Activated B cell treated with CpG ODN at 0.5 μM for 24 hours (primary cell): ENCODE results near the gene BMP10. TPM values are rescaled to one million over a fixed set of nuclear protein-coding genes. Genes with fewer than 3 reads are reported as not detected.

Source experiments
- ATAC-seq: fragments of 200-7000 bp; cut with Tn5 transposase; one replicate; pipeline ENCODE4 v1.10.0; 2021; ENCODE audit warnings: low read depth, mild to moderate bottlenecking, moderate library complexity
- CTCF ChIA-PET: fragments of 350-600 bp; sonication (Branson Sonifier 250); formaldehyde crosslinking; loops from one replicate; lab custom pipeline; 2021; ENCODE audit warnings: antibody characterized with exemption; lab: Charles Lee
- POLR2A ChIA-PET: fragments of 350-600 bp; sonication (Branson Sonifier 250); formaldehyde crosslinking; loops from one replicate; lab custom pipeline; 2021; ENCODE audit warnings: antibody characterized with exemption; lab: Charles Lee
- DNase-seq: peaks from one replicate; pipeline ENCODE4 v3.0.0; 2022
- H3K27ac Mint-ChIP-seq: one replicate; pipeline ENCODE4 v1.8.0; 2020; ENCODE audit warnings: mixed read lengths
- H3K27me3 Mint-ChIP-seq: one replicate; pipeline ENCODE4 v1.8.0; 2021; ENCODE audit warnings: mixed read lengths
- H3K36me3 Mint-ChIP-seq: one replicate; pipeline ENCODE4 v1.8.0; 2021; ENCODE audit warnings: low read depth, mixed read lengths
- H3K4me1 Mint-ChIP-seq: one replicate; pipeline ENCODE4 v1.8.0; 2021; ENCODE audit warnings: mixed read lengths
- H3K4me3 Mint-ChIP-seq: one replicate; pipeline ENCODE4 v1.8.0; 2020; ENCODE audit warnings: mild to moderate bottlenecking, mixed read lengths
- H3K9me3 Mint-ChIP-seq: one replicate; pipeline ENCODE4 v1.8.0; 2020; ENCODE audit warnings: mixed read lengths
- CTCF ChIP-seq: fragments of 200-600 bp; IDR thresholded peaks from one replicate; pipeline ENCODE4 v1.8.0; 2022; ENCODE audit warnings: antibody characterized with exemption, mild to moderate bottlenecking
- intact Hi-C: fragments of 100-400 bp; cut with micrococcal nuclease; formaldehyde crosslinking; loops from one replicate; pipeline ENCODE4 v1.15.1; 2024
- total RNA-seq: library from RNA; stranded (reverse); gene quantifications from 2 replicates; pipeline ENCODE4 v1.2.3, GENCODE V29; 2022

The BMP10 gene
- total RNA-seq, 1 donor from 2014 or later: not detected

GRCh38 chr2:68885811-68886075 is 14.5 kb upstream of the BMP10 start:
- Mint-ChIP-seq H3K36me3 (no peaks in the 10 kb centered on the region), H3K4me3 (no peak overlapping the region), H3K9me3 (no peaks in the 10 kb centered on the region), H3K4me1 (peaks cover 4% of the 10 kb centered on the region), H3K27me3 (no peaks in the 10 kb centered on the region), H3K27ac (no peak overlapping the region)
- ChIA-PET POLR2A (no interaction called here), CTCF (no interaction called here)
- TF ChIP-seq CTCF: no peak
- ATAC-seq (no peak), DNase-seq (no peak)
- intact Hi-C loops: no loop called here

GRCh38 chr2:68885074-68885810 is 14.0 kb upstream of the BMP10 start:
- no peak for TF ChIP-seq CTCF
- Mint-ChIP-seq H3K27ac (peak overlapping the region; percentile 8), H3K4me3 (no peak overlapping the region), H3K9me3 (no peaks in the 10 kb centered on the region), H3K27me3 (no peaks in the 10 kb centered on the region), H3K4me1 (peaks cover 4% of the 10 kb centered on the region), H3K36me3 (no peaks in the 10 kb centered on the region)
- POLR2A ChIA-PET: interaction anchor here (0.8 kb wide), 1 partner anchor 27 kb away, joined by 3 read pairs; no protein-coding TSS in a partner anchor
- DNase-seq: no peak
- no peak for ATAC-seq
- CTCF ChIA-PET: no interaction called here
- intact Hi-C loops: no loop called here

GRCh38 chr2:68880213-68880612 is 9.0 kb upstream of the BMP10 start:
- Mint-ChIP-seq H3K4me3 (no peak overlapping the region), H3K27ac (no peak overlapping the region), H3K4me1 (peaks cover 4% of the 10 kb centered on the region), H3K27me3 (peaks cover 15% of the 10 kb centered on the region), H3K36me3 (no peaks in the 10 kb centered on the region), H3K9me3 (no peaks in the 10 kb centered on the region)
- intact Hi-C loops: no loop called here
- no peak for DNase-seq
- ChIA-PET CTCF (interaction anchor here (1.2 kb wide), 1 partner anchor 45 kb away, joined by 3 read pairs; no protein-coding TSS in a partner anchor), POLR2A (no interaction called here)
- no peak for ATAC-seq
- no peak for TF ChIP-seq CTCF

GRCh38 chr2:68879296-68879695 is 8.1 kb upstream of the BMP10 start:
- H3K4me3 Mint-ChIP-seq: no peak overlapping the region

GRCh38 chr2:68878753-68879152 is 7.6 kb upstream of the BMP10 start:
- no peaks in the 10 kb centered on the region for H3K4me1 Mint-ChIP-seq
- peaks cover 17% of the 10 kb centered on the region for H3K27me3 Mint-ChIP-seq
- H3K4me3 Mint-ChIP-seq: no peak overlapping the region
- H3K9me3 Mint-ChIP-seq: no peaks in the 10 kb centered on the region
- ChIA-PET POLR2A (no interaction called here), CTCF (interaction anchor here (0.8 kb wide), 1 partner anchor 47 kb away, joined by 4 read pairs; no protein-coding TSS in a partner anchor)
- no peak for TF ChIP-seq CTCF
- ATAC-seq (no peak), DNase-seq (no peak)
- no peak overlapping the region for H3K27ac Mint-ChIP-seq
- intact Hi-C loops: no loop called here
- no peaks in the 10 kb centered on the region for H3K36me3 Mint-ChIP-seq

More at GRCh38 chr2:68879296-68879695, 8.1 kb upstream of the BMP10 start:
- DNase-seq: no peak
- ChIA-PET POLR2A (no interaction called here), CTCF (interaction anchor here (0.8 kb wide), 1 partner anchor 46 kb away, joined by 4 read pairs; no protein-coding TSS in a partner anchor)
- Mint-ChIP-seq H3K36me3 (no peaks in the 10 kb centered on the region), H3K27me3 (peaks cover 15% of the 10 kb centered on the region), H3K9me3 (no peaks in the 10 kb centered on the region), H3K27ac (no peak overlapping the region), H3K4me1 (no peaks in the 10 kb centered on the region)
- ATAC-seq: no peak
- intact Hi-C loops: no loop called here
- TF ChIP-seq CTCF: no peak
